Esophagus squamous epithelium (tissue), 5 donors: ENCODE results near the gene NSMF. TPM values are rescaled to one million over a fixed set of nuclear protein-coding genes. Genes with fewer than 3 reads are reported as not detected.

Experiments used
- DNase-seq: peaks from one replicate; lab custom pipeline; 2025; lab: John Stamatoyannopoulos, UW
- H3K27ac ChIP-seq, 4 donors: fragments of 200-600 bp; sonication (generic); one replicate each; pipeline ENCODE4 v1.5.1; 2016 to 2019; ENCODE audit warnings: mild to moderate bottlenecking in 1 of 4
- H3K27me3 ChIP-seq, 4 donors: fragments of 200-600 bp; sonication (generic); 1 replicate in 3 of 4; 2 replicates in 1 of 4; pipeline versions ENCODE4 v1.5.1 to v1.6.0; 2017 to 2021; ENCODE audit warnings: antibody characterized with exemption in 1 of 4
- H3K36me3 ChIP-seq, 3 donors: fragments of 200-600 bp; sonication (generic); one replicate each; pipeline ENCODE4 v1.5.1; 2016 to 2019
- H3K4me1 ChIP-seq, 3 donors: fragments of 200-600 bp; sonication (generic); one replicate each; pipeline ENCODE4 v1.5.1; 2017 to 2019
- H3K4me3 ChIP-seq, 4 donors: fragments of 200-600 bp; sonication (generic); 1 replicate in 3 of 4; 2 replicates in 1 of 4; pipeline ENCODE4 v1.5.1; 2016 to 2019; ENCODE audit warnings: mild to moderate bottlenecking in 2 of 4, moderate library complexity in 1 of 4
- H3K9me3 ChIP-seq, 3 donors: fragments of 200-600 bp; sonication (generic); one replicate each; pipeline ENCODE4 v1.5.1; 2016 to 2019
- CTCF ChIP-seq, 6 experiments: fragments of 450-650 bp in 4 of 6; fragments of 200-600 bp in 2 of 6; sonication (generic) in 2 of 6; IDR thresholded peaks; one replicate each; pipeline ENCODE4 v1.5.1; 2016 to 2019; ENCODE audit warnings: antibody characterized with exemption in 6 of 6, mild to moderate bottlenecking in 4 of 6, moderate library complexity in 4 of 6
- POLR2A ChIP-seq, 4 donors: fragments of 450-650 bp; IDR thresholded peaks; one replicate each; pipeline ENCODE4 v1.6.1; 2017; ENCODE audit warnings: antibody characterized with exemption in 4 of 4, mild to moderate bottlenecking in 4 of 4, moderate library complexity in 3 of 4
- WGBS, 2 donors: methylation state at CpG; one replicate each; pipeline ENCODE4 v1.1.5; 2018; 5-methylcytosine and 5-hydroxymethylcytosine counted together
- intact Hi-C: fragments of 100-400 bp; cut with DNase I; formaldehyde crosslinking; loops from one replicate; pipeline ENCODE4 v1.15.0; 2022
- total RNA-seq, 4 donors: library from RNA; depleted of rRNA; stranded (reverse); fragments of >200 nt; gene quantifications; one replicate each; pipeline ENCODE4 v1.1.0, GENCODE V29; 2016
- donor health status: DM: yes; HTN: yes; CAD: no.

NSMF gene
- total RNA-seq, 4 donors from 2014 or later = 16.2 to 38.1 (median 20.6) TPM

DNA sequence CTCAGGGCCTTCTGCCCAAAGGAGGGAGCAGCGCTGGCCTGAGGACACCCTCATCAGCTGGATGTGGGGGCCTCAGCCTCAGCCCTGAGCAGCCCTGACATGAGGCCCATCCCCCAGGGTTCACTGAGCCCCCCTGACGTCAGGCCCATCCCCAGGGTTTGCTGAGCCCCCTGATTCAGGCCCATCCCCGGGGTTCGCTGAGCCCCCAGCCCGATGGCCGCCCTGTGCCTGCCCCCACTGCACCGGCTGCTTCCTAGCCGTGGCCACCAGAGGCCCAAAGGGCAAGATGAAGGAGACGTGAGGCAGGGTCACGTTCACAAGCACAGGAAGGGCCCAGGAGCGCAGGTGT is 19.5 kb upstream of the NSMF start:
- no peak for DNase-seq
- no peak for TF ChIP-seq CTCF (IDR thresholded peaks at IDR 0.05)
- no peak for TF ChIP-seq POLR2A (IDR thresholded peaks at IDR 0.05)
- Histone ChIP-seq H3K36me3 (no peaks in the 10 kb centered on the region), H3K4me1 (peaks cover 3 to 11% (median 3%) of the 10 kb centered on the region in 3 donors), H3K27me3 (no peaks in the 10 kb centered on the region), H3K9me3 (peaks cover 0 to 16% (median 11%) of the 10 kb centered on the region in 3 donors), H3K27ac (no peak overlapping the region), H3K4me3 (no peak overlapping the region)
- intact Hi-C loops = no loop called here
- WGBS, 2 donors = 70% methylated on average over 2 of the region's 11 CpGs; no CpG with 5 or more reads in 1 of the 2 donors

DNA sequence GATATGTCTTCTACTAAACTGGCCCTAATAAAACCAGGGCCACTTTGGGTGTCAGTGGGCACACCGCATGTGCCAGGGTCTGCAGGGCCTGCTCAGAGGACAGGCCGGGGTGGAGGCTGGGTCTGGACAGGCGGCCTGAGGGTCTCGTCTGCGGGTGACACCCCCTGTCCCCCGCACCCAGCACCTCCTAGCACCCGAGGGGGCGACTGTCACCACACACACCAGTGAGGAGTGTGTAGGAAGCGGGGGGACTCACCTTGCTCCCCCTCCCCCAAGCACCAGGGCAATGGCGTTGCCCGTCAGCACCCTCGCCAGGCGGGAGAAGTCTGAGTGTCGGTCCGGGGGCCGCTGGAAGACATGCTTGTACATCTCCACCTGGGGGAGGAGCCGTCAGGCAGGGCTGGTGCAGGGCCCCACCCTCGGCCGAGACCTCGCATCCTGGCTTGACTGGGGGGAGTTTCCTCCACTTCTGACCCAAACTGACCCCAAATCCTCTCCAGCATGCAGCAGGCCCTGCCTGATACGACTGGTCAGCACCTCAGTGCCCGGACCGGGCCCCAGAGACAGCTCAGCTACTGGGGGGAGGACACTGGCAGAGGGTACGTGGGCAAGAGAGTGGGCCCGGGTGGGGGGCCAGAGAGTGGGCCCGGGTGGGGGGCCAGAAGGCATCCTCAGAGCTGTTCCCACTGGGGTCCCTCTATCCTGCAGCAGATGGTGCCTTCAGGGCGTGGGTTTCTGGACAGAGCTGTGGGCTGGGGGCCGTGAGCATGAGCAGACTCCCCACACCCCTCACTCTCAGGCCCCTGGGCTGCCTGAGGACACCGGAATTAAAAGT is 18.9 kb upstream of the NSMF start:
- H3K27ac ChIP-seq = no peak overlapping the region
- peaks cover 0 to 16% (median 11%) of the 10 kb centered on the region in 3 donors for H3K9me3 ChIP-seq
- no peak overlapping the region for H3K4me3 ChIP-seq
- no peaks in the 10 kb centered on the region for H3K27me3 ChIP-seq
- WGBS, 2 donors = 89% methylated on average over 13 of the region's 29 CpGs; no CpG with 5 or more reads in 1 of the 2 donors
- no peak for TF ChIP-seq CTCF (IDR thresholded peaks at IDR 0.05)
- TF ChIP-seq POLR2A (IDR thresholded peaks at IDR 0.05) = no peak
- DNase-seq = no peak
- H3K36me3 ChIP-seq = no peaks in the 10 kb centered on the region
- H3K4me1 ChIP-seq = peaks cover 3 to 11% (median 3%) of the 10 kb centered on the region in 3 donors
- intact Hi-C loops = no loop called here

- Histone ChIP-seq H3K4me1 (peaks cover 0 to 3% (median 0%) of the 10 kb centered on the region in 3 donors), H3K27me3 (no peaks in the 10 kb centered on the region), H3K4me3 (no peak overlapping the region), H3K36me3 (no peaks in the 10 kb centered on the region), H3K9me3 (peaks cover 0 to 16% (median 11%) of the 10 kb centered on the region in 3 donors), H3K27ac (no peak overlapping the region)
- no peak for TF ChIP-seq POLR2A (IDR thresholded peaks at IDR 0.05)
- TF ChIP-seq CTCF (IDR thresholded peaks at IDR 0.05) = no peak
- DNase-seq = no peak
- 74% methylated on average over 4 of the region's 11 CpGs; no CpG with 5 or more reads in 1 of the 2 donors for WGBS, 2 donors
- intact Hi-C loops = no loop called here
Measured at GRCh38 chr9:137476856-137477255, 17.7 kb upstream of the NSMF start.

DNA sequence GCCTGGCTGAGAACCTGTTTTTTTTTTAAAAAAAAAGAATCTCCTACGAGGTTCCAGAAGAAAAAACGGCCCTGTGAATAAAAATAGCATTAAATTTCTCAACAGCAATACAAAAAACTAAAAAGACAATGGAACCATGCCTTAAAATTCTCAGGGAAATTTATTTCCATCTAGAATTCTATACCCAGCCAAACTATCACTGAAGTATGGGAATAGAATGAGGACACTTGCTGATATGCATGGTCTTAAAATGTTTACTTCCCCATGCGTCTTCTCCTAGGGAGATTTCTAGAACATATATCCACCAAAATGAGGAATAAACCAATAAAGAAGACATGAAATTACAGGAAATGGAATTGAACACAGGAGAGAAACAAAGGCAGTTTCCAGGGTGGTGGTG is 16.5 kb upstream of the NSMF start:
- 73 to 76% methylated on average over 3 of the region's 3 CpGs for WGBS, 2 donors
- Histone ChIP-seq H3K27ac (no peak overlapping the region), H3K4me1 (no peaks in the 10 kb centered on the region), H3K4me3 (no peak overlapping the region), H3K36me3 (no peaks in the 10 kb centered on the region), H3K9me3 (peaks cover 0 to 16% (median 11%) of the 10 kb centered on the region in 3 donors), H3K27me3 (no peaks in the 10 kb centered on the region)
- TF ChIP-seq CTCF (IDR thresholded peaks at IDR 0.05) (no peak), POLR2A (IDR thresholded peaks at IDR 0.05) (no peak)
- intact Hi-C loops = no loop called here
- no peak for DNase-seq

DNA sequence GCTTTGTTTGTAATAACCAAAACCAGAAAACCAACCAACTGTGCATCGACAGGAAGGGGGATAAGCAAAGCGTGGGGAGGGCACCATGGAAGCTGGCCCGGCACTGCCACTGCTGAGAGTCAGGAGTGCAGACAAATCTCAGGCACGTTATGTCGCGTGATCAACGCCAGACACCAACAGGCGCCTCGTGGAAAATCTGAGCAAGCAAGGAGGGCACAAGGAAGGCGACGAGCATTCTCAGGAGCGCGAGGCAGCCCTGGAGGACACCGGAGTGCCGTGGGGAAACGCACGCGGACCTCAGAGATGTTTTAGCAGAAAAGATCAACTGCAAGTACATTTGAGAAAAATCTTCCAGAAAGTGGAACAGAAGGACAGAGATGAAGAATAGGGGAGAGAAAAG is 15.1 kb upstream of the NSMF start:
- TF ChIP-seq CTCF (IDR thresholded peaks at IDR 0.05) (no peak), POLR2A (IDR thresholded peaks at IDR 0.05) (no peak)
- intact Hi-C loops = no loop called here
- WGBS, 2 donors = 92 to 96% methylated on average over 18 of the region's 18 CpGs

More for the DNA sequence above, 15.1 kb upstream of the NSMF start:
- DNase-seq = no peak
- Histone ChIP-seq H3K4me1 (no peaks in the 10 kb centered on the region), H3K36me3 (no peaks in the 10 kb centered on the region), H3K27me3 (no peaks in the 10 kb centered on the region), H3K9me3 (peaks cover 0 to 16% (median 11%) of the 10 kb centered on the region in 3 donors), H3K27ac (no peak overlapping the region), H3K4me3 (no peak overlapping the region)
